Measurements from ENCODE around the gene FAM76B. TPM values are rescaled to one million over a fixed set of nuclear protein-coding genes. Genes with fewer than 3 reads are reported as not detected.

The FAM76B gene
- total RNA-seq, 6 donors from 2014 or later: 16.2 to 82.8 (median 25.4) TPM

DNA sequence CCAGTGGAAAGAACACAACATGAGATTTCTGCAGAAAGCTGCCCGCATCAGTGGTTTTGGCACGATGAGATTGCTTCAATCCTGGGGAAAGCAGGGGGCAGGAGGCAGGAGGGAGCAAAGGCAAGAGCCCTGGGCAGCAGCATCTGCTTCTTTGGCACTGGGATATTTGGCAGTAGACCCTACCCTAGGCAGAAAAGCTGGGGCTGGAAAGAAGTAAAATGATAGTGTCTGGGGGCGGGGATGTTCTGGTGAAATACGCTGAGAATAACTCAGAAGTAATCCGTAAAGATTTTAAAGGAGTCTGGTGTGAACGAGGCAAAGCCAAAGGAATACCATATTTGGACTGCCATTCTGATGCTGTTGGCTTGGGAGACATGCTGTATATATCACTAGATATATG is 62.0 kb downstream of the FAM76B start:
- Histone ChIP-seq H3K4me1 (no peaks in the 10 kb centered on the region), H3K27ac (no peak overlapping the region), H3K27me3 (no peaks in the 10 kb centered on the region), H3K4me3 (no peak overlapping the region), H3K36me3 (no peaks in the 10 kb centered on the region), H3K9me3 (no peaks in the 10 kb centered on the region)
- 87 to 91% methylated on average over 6 of the region's 6 CpGs for WGBS, 2 donors
- DNase-seq (no peak), ATAC-seq (ENCODE audit: low FRiP score in 2 of 2) (no peak)
- TF ChIP-seq, protein P1, sequence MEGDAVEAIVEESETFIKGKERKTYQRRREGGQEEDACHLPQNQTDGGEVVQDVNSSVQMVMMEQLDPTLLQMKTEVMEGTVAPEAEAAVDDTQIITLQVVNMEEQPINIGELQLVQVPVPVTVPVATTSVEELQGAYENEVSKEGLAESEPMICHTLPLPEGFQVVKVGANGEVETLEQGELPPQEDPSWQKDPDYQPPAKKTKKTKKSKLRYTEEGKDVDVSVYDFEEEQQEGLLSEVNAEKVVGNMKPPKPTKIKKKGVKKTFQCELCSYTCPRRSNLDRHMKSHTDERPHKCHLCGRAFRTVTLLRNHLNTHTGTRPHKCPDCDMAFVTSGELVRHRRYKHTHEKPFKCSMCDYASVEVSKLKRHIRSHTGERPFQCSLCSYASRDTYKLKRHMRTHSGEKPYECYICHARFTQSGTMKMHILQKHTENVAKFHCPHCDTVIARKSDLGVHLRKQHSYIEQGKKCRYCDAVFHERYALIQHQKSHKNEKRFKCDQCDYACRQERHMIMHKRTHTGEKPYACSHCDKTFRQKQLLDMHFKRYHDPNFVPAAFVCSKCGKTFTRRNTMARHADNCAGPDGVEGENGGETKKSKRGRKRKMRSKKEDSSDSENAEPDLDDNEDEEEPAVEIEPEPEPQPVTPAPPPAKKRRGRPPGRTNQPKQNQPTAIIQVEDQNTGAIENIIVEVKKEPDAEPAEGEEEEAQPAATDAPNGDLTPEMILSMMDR (IDR thresholded peaks at IDR 0.05): no peak
- TF ChIP-seq EP300 (IDR thresholded peaks at IDR 0.05): no peak
- no peak for TF ChIP-seq POLR2AphosphoS5 (IDR thresholded peaks at IDR 0.05)
- no peak for TF ChIP-seq POLR2A (IDR thresholded peaks at IDR 0.05)

DNA sequence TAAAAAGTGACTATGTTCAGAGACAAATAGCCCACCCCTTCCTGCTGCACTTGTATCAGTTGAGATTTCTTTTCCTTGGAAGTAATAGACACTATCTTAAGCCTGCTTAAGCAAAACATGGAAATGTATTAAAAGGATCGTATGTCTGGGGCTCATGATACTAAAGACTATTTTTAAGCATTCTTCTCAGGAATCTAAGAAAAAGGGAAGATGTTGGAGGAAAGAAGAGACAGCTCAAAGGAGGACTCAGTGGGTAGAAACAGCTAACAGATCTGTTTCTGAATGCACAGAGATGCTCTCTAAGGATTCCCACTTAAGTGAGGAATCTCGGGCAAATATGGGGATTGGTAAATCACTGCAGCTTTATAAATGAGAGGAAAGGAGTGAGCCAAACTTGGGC is 62.5 kb downstream of the FAM76B start:
- no peaks in the 10 kb centered on the region for H3K4me1 ChIP-seq
- H3K27ac ChIP-seq: no peak overlapping the region
- WGBS, 2 donors: 83 to 87% methylated on average over 2 of the region's 2 CpGs
- TF ChIP-seq EP300 (IDR thresholded peaks at IDR 0.05) (no peak), POLR2A (IDR thresholded peaks at IDR 0.05) (no peak), POLR2AphosphoS5 (IDR thresholded peaks at IDR 0.05) (no peak)
- TF ChIP-seq, protein P1 (IDR thresholded peaks at IDR 0.05): no peak
- no peaks in the 10 kb centered on the region for H3K36me3 ChIP-seq
- DNase-seq (no peak), ATAC-seq (ENCODE audit: low FRiP score in 2 of 2) (no peak)
- no peaks in the 10 kb centered on the region for H3K9me3 ChIP-seq
- H3K27me3 ChIP-seq: no peaks in the 10 kb centered on the region
- H3K4me3 ChIP-seq: no peak overlapping the region

DNA sequence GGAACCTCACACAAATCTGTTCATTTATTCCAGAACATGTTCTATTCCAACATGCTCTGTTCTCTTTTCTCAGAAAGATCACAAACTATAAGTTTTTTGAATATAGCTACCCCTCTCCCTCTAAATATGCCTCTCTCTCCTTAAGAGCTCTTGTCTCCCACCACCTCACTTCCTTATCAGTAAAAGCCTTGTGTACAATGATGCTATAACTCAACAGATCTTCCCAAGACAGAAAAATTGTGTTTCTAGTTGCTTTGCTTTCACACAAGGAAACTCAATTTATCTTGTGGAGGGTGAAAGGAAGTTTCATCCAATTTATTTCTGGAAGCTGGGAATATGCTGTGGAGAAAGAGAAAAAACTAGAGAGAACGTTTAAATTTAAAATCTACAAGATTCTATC is 64.4 kb downstream of the FAM76B start:
- no peak for ATAC-seq (ENCODE audit: low FRiP score in 2 of 2)
- TF ChIP-seq EP300 (IDR thresholded peaks at IDR 0.05) (no peak), POLR2A (IDR thresholded peaks at IDR 0.05) (no peak), POLR2AphosphoS5 (IDR thresholded peaks at IDR 0.05) (no peak)
- TF ChIP-seq, protein P1 (IDR thresholded peaks at IDR 0.05): no peak
- H3K4me1 ChIP-seq: no peaks in the 10 kb centered on the region
- no peak overlapping the region for H3K27ac ChIP-seq
- no peaks in the 10 kb centered on the region for H3K36me3 ChIP-seq
- no peak for DNase-seq
- no peaks in the 10 kb centered on the region for H3K27me3 ChIP-seq
- WGBS, 2 donors: 66 to 67% methylated on average over 1 of the region's 1 CpG
- no peak overlapping the region for H3K4me3 ChIP-seq
- no peaks in the 10 kb centered on the region for H3K9me3 ChIP-seq

DNA sequence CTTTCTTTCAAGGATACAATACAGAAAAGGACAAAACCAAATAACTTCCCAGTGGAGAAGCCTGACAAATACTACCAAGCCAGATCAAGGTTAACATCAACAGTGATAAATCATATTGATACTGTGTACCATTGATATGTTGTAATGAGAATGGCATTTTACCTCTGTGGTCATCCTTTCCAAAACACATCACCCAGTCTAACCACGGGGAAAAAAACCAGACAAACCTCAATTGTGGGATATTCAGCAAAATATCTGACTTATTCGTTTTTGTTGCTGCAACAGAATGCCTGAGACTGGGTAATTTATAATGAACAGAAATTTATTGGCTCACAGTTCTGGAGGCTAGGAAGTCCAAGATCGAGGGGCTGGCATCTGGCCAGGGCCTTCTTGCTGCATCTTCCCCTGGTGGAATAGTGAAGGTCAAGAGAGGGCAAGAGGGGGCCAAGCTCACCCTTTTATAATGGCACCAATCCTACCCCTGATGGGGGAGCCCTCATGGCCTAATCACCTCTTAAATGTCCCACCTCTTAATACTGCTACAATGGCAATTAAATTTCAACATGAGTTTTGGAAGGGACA is 66.1 kb downstream of the FAM76B start:
- 60 to 66% methylated on average over 3 of the region's 3 CpGs for WGBS, 2 donors
- Histone ChIP-seq H3K4me1 (peaks cover 0 to 3% (median 0%) of the 10 kb centered on the region in 4 donors), H3K9me3 (no peaks in the 10 kb centered on the region), H3K36me3 (no peaks in the 10 kb centered on the region), H3K27me3 (no peaks in the 10 kb centered on the region), H3K4me3 (no peak overlapping the region), H3K27ac (no peak overlapping the region)
- TF ChIP-seq POLR2AphosphoS5 (IDR thresholded peaks at IDR 0.05) (no peak), POLR2A (IDR thresholded peaks at IDR 0.05) (no peak), EP300 (IDR thresholded peaks at IDR 0.05) (no peak)
- TF ChIP-seq, protein P1 (IDR thresholded peaks at IDR 0.05): no peak
- DNase-seq (no peak), ATAC-seq (ENCODE audit: low FRiP score in 2 of 2) (no peak)

DNA sequence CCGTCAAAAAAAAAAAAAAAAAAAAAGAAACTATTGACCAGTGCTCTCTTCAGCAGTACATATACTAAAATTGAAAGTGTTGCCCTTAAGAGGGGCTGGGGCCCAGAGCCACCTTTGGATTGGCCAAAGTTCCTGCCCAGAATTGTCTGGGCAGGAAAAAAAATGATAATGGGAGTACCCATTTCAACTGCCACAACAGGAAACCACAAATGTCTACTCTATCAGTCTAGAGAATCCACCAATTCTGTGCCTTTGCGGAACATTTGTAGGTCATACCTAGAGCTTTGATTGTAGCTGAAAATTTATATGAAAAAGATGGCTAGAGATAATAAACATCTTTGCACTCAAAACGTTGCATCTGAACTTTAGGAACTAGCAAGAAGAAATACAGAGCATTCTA is 69.4 kb downstream of the FAM76B start:
- DNase-seq (no peak), ATAC-seq (ENCODE audit: low FRiP score in 2 of 2) (no peak)
- Histone ChIP-seq H3K4me3 (no peak overlapping the region), H3K4me1 (peaks cover 0 to 3% (median 0%) of the 10 kb centered on the region in 4 donors), H3K36me3 (no peaks in the 10 kb centered on the region), H3K27me3 (no peaks in the 10 kb centered on the region), H3K9me3 (no peaks in the 10 kb centered on the region), H3K27ac (no peak overlapping the region)
- TF ChIP-seq EP300 (IDR thresholded peaks at IDR 0.05) (no peak), POLR2A (IDR thresholded peaks at IDR 0.05) (no peak), POLR2AphosphoS5 (IDR thresholded peaks at IDR 0.05) (no peak)
- TF ChIP-seq, protein P1 (IDR thresholded peaks at IDR 0.05): no peak
- 52 to 71% methylated on average over 3 of the region's 3 CpGs for WGBS, 2 donors

Measured in upper lobe of left lung (tissue), 6 donors.